IMR-90 (cell line): Measurements from ENCODE around the gene MRPL54. TPM values are rescaled to one million over a fixed set of nuclear protein-coding genes. Genes with fewer than 3 reads are reported as not detected.

Source experiments
- ATAC-seq: fragments of 200-7000 bp; cut with Tn5 transposase; 2 replicates; pipeline ENCODE4 v1.9.1; 2020; ENCODE audit warnings: low read depth, mild to moderate bottlenecking, moderate library complexity
- BruUV-seq: library from RNA; stranded (reverse); fragments of 400-500 nt; replicated peaks from 2 replicates; lab custom pipeline; 2021; lab: Mats Ljungman, UMichigan
- CTCF ChIA-PET: fragments of 300-600 bp; formaldehyde crosslinking; extraction: SDS; loops from one replicate; lab custom pipeline; 2021; ENCODE audit warnings: antibody characterized with exemption; lab: Yijun Ruan, JAX
- POLR2A ChIA-PET: fragments of 300-600 bp; sonication (Branson Sonifier 250); formaldehyde crosslinking; loops from one replicate; lab custom pipeline; 2022; ENCODE audit warnings: antibody characterized with exemption; ENCODE audit not compliant: unreplicated experiment; lab: Charles Lee
- DNase-seq: peaks from one replicate; pipeline ENCODE4 v3.0.0; 2013
- H2AFZ ChIP-seq: replicated peaks from 2 replicates; pipeline ENCODE3; 2013; ENCODE audit warnings: low read length, mild to moderate bottlenecking; ENCODE audit not compliant: poor library complexity
- H2AK5ac ChIP-seq: 2 replicates; pipeline ENCODE4 v1.6.1; 2013; ENCODE audit warnings: low read depth, low read length, inconsistent platforms
- H2AK9ac ChIP-seq: replicated peaks from 2 replicates; pipeline ENCODE3; 2013; ENCODE audit warnings: mild to moderate bottlenecking, low read depth, low read length, moderate library complexity; ENCODE audit not compliant: poor library complexity
- H2BK120ac ChIP-seq: 2 replicates; pipeline ENCODE4 v1.6.1; 2013; ENCODE audit warnings: low read depth, low read length, inconsistent platforms
- H2BK15ac ChIP-seq: 3 replicates; pipeline ENCODE4 v1.6.1; 2013; ENCODE audit warnings: low read depth, low read length, inconsistent platforms
- H2BK20ac ChIP-seq: 2 replicates; pipeline ENCODE4 v1.6.1; 2013; ENCODE audit warnings: low read depth, mild to moderate bottlenecking, inconsistent platforms, low read length, moderate library complexity
- H2BK5ac ChIP-seq: 2 replicates; pipeline ENCODE4 v1.6.1; 2013; ENCODE audit warnings: mild to moderate bottlenecking, low read depth, low read length, inconsistent platforms; ENCODE audit not compliant: poor library complexity, severe bottlenecking
- H3K14ac ChIP-seq: replicated peaks from 2 replicates; pipeline ENCODE4 v1.6.1; 2013; ENCODE audit warnings: low read depth, low read length, inconsistent platforms
- H3K18ac ChIP-seq: 2 replicates; pipeline ENCODE4 v1.6.1; 2013; ENCODE audit warnings: low read depth, low read length, control low read depth
- H3K23ac ChIP-seq: 2 replicates; pipeline ENCODE4 v1.6.1; 2013; ENCODE audit warnings: low read depth, low read length, inconsistent platforms
- H3K27ac ChIP-seq: 2 replicates; pipeline ENCODE4 v1.5.1; 2013; ENCODE audit warnings: mild to moderate bottlenecking, control low read depth, low read length; ENCODE audit not compliant: insufficient read depth
- H3K27me3 ChIP-seq: 2 replicates; pipeline ENCODE4 v1.6.1; 2013; ENCODE audit warnings: low read length; ENCODE audit not compliant: control insufficient read depth, insufficient read depth
- H3K36me3 ChIP-seq: 2 replicates; pipeline ENCODE4 v1.6.1; 2013; ENCODE audit warnings: low read length, mixed read lengths; ENCODE audit not compliant: control insufficient read depth, insufficient read depth
- H3K4ac ChIP-seq: 2 replicates; pipeline ENCODE4 v1.6.1; 2013; ENCODE audit warnings: low read depth, low read length, inconsistent platforms
- H3K4me1 ChIP-seq: 2 replicates; pipeline ENCODE4 v1.6.1; 2013; ENCODE audit warnings: low read length, mixed read lengths; ENCODE audit not compliant: control insufficient read depth, insufficient read depth
- H3K4me2 ChIP-seq: 2 replicates; pipeline ENCODE4 v1.6.1; 2013; ENCODE audit warnings: low read depth, mild to moderate bottlenecking, control low read depth, low read length, moderate library complexity
- H3K4me3 ChIP-seq: 2 replicates; pipeline ENCODE4 v1.5.1; 2013; ENCODE audit warnings: low read depth, mild to moderate bottlenecking, control low read depth, low read length, moderate library complexity; ENCODE audit not compliant: insufficient read depth
- H3K56ac ChIP-seq: 2 replicates; pipeline ENCODE4 v1.6.1; 2013; ENCODE audit warnings: low read length, inconsistent platforms; ENCODE audit not compliant: insufficient read depth; ENCODE audit errors: extremely low read depth
- H3K79me1 ChIP-seq, 2 experiments: 2 replicates each; pipeline ENCODE4 v1.6.1; 2013; ENCODE audit warnings: low read length in 2 of 2, inconsistent platforms in 1 of 2, low read depth in 1 of 2
- H3K9ac ChIP-seq: 2 replicates; pipeline ENCODE4 v1.6.1; 2013; ENCODE audit warnings: low read depth, low read length, control low read depth
- H3K9me1 ChIP-seq: 2 replicates; pipeline ENCODE4 v1.6.1; 2013; ENCODE audit warnings: low read length, inconsistent platforms; ENCODE audit not compliant: insufficient read depth
- H3K9me3 ChIP-seq: 2 replicates; pipeline ENCODE4 v1.6.1; 2013; ENCODE audit warnings: low read length; ENCODE audit not compliant: control insufficient read depth, insufficient read depth
- H4K20me1 ChIP-seq: 2 replicates; pipeline ENCODE4 v1.6.1; 2013; ENCODE audit warnings: low read length, inconsistent platforms; ENCODE audit not compliant: insufficient read depth
- H4K5ac ChIP-seq: 2 replicates; pipeline ENCODE4 v1.6.1; 2013; ENCODE audit warnings: mild to moderate bottlenecking, low read depth, low read length, control low read depth
- H4K8ac ChIP-seq, 2 experiments: 2 replicates each; pipeline ENCODE4 v1.6.1; 2013; ENCODE audit warnings: low read depth in 2 of 2, low read length in 2 of 2, control low read depth in 1 of 2, inconsistent platforms in 1 of 2
- H4K91ac ChIP-seq: 2 replicates; pipeline ENCODE4 v1.6.1; 2013; ENCODE audit warnings: low read depth, low read length, inconsistent platforms; ENCODE audit not compliant: insufficient read depth
- BHLHE40 ChIP-seq: fragments of 150-350 bp; IDR thresholded peaks from 2 replicates; pipeline ENCODE4 v1.6.1; 2016; ENCODE audit warnings: mild to moderate bottlenecking, low read depth, low read length
- CEBPB ChIP-seq: IDR thresholded peaks from 2 replicates; pipeline ENCODE4 v1.6.1; 2012; ENCODE audit warnings: low read depth, low read length, improper control_type of control experiment
- CHD1 ChIP-seq: IDR thresholded peaks from 2 replicates; pipeline ENCODE4 v1.6.1; 2012; ENCODE audit warnings: low read depth, low read length, improper control_type of control experiment
- ELK1 ChIP-seq: fragments of 150-350 bp; IDR thresholded peaks from 2 replicates; pipeline ENCODE4 v1.6.1; 2016; ENCODE audit warnings: low read depth, mild to moderate bottlenecking, low read length, moderate library complexity, borderline replicate concordance
- FOS ChIP-seq: fragments of 150-350 bp; IDR thresholded peaks from 2 replicates; pipeline ENCODE4 v1.6.1; 2016; ENCODE audit warnings: low read depth, low read length
- MAFK ChIP-seq: IDR thresholded peaks from 2 replicates; pipeline ENCODE4 v1.6.1; 2012; ENCODE audit warnings: low read depth, low read length, improper control_type of control experiment
- MAZ ChIP-seq: IDR thresholded peaks from 2 replicates; pipeline ENCODE4 v1.6.1; 2012; ENCODE audit warnings: low read depth, mild to moderate bottlenecking, low read length, improper control_type of control experiment, moderate library complexity, borderline replicate concordance
- MXI1 ChIP-seq: IDR thresholded peaks from 2 replicates; pipeline ENCODE4 v1.6.1; 2012; ENCODE audit warnings: low read depth, mild to moderate bottlenecking, low read length, moderate library complexity, borderline replicate concordance
- NFE2L2 ChIP-seq: fragments of 150-350 bp; IDR thresholded peaks from 2 replicates; pipeline ENCODE4 v1.6.1; 2016; ENCODE audit warnings: low read depth, mild to moderate bottlenecking, low read length
- POLR2A ChIP-seq: IDR thresholded peaks from 2 replicates; pipeline ENCODE4 v1.6.1; 2012; ENCODE audit warnings: mild to moderate bottlenecking, low read depth, low read length
- RAD21 ChIP-seq: IDR thresholded peaks from 2 replicates; pipeline ENCODE4 v1.6.1; 2012; ENCODE audit warnings: low read length, improper control_type of control experiment
- RCOR1 ChIP-seq: IDR thresholded peaks from 2 replicates; pipeline ENCODE4 v1.6.1; 2012; ENCODE audit warnings: mild to moderate bottlenecking, low read length, improper control_type of control experiment; ENCODE audit not compliant: insufficient replicate concordance
- RFX5 ChIP-seq: IDR thresholded peaks from 2 replicates; pipeline ENCODE4 v1.8.0; 2012; ENCODE audit warnings: low read depth, mild to moderate bottlenecking, low read length, moderate library complexity
- SMC3 ChIP-seq: fragments of 150-350 bp; IDR thresholded peaks from 2 replicates; pipeline ENCODE4 v1.6.1; 2016; ENCODE audit warnings: low read depth, mild to moderate bottlenecking, antibody characterized with exemption, low read length, moderate library complexity
- WGBS, 2 experiments: methylation state at CpG; one replicate each; pipeline versions ENCODE4 v1.1.5 to v1.1.7; 2013; ENCODE audit warnings: missing lambda C conversion rate in 2 of 2; ENCODE audit not compliant: insufficient read length in 1 of 2; ENCODE audit errors: extremely low coverage in 2 of 2; 5-methylcytosine and 5-hydroxymethylcytosine counted together
- dilution Hi-C: fragments of 300-500 bp; cut with HindIII; formaldehyde crosslinking; loops from one replicate; pipeline ENCODE4 v1.14.3; 2018; ENCODE audit warnings: low sequenced_read_pairs; ENCODE audit not compliant: unreplicated experiment
- in situ Hi-C: fragments of 300-500 bp; cut with MboI; formaldehyde crosslinking; loops from 3 replicates; pipeline ENCODE4 v1.14.3; 2019; ENCODE audit warnings: low sequenced_read_pairs, inconsistent platforms, mixed read lengths
- intact Hi-C: fragments of 100-400 bp; cut with micrococcal nuclease; formaldehyde crosslinking; loops from 2 replicates; pipeline ENCODE4 v1.10.0; 2022
- polyA plus RNA-seq, 3 experiments: library from polyadenylated mRNA; depleted of rRNA; stranded (reverse); fragments of >200 nt; gene quantifications; 2 replicates each; pipeline ENCODE4 v1.2.3, GENCODE V29; 2012; ENCODE audit warnings: low replicate concordance in 1 of 3
- total RNA-seq: library from RNA; depleted of rRNA; stranded (reverse); fragments of >200 nt; gene quantifications from 2 replicates; pipeline ENCODE4 v1.2.3, GENCODE V29; 2012
- TF ChIP-seq, protein P1 (sequence below): conservative IDR thresholded peaks from 2 replicates; pipeline ENCODE4 v1.5.1; 2012; ENCODE audit warnings: mild to moderate bottlenecking, low read depth, low read length, improper control_type of control experiment
- TF ChIP-seq, protein P2 (sequence below): fragments of 150-350 bp; IDR thresholded peaks from 2 replicates; pipeline ENCODE4 v1.6.1; 2017; ENCODE audit warnings: mild to moderate bottlenecking, antibody characterized with exemption, low read length, low read depth

Gene MRPL54
- total and polyA plus RNA-seq, 2 of the 4 experiments (the other 2 are of a cell fraction), result 55.9 to 75.7 TPM

GRCh38 chr19:3732108-3732507 is 30.4 kb upstream of the MRPL54 start:
- Histone ChIP-seq H4K91ac (no peak overlapping the region), H4K20me1 (no peaks in the 10 kb centered on the region), H2BK15ac (no peak overlapping the region), H3K9me3 (no peaks in the 10 kb centered on the region; the same call in 1 of the 2 replicates), H3K23ac (no peak overlapping the region), H3K79me1 (no peaks in the 10 kb centered on the region), H4K5ac (no peak overlapping the region), H3K4me2 (no peak overlapping the region), H2BK20ac (no peak overlapping the region), H3K4me1 (no peaks in the 10 kb centered on the region), H2BK5ac (no peak overlapping the region), H3K4ac (no peak overlapping the region), H3K56ac (no peak overlapping the region), H3K27me3 (peaks cover 10% of the 10 kb centered on the region), H4K8ac (no peak overlapping the region), H3K18ac (no peak overlapping the region), H3K9ac (no peak overlapping the region), H2AK5ac (no peak overlapping the region), H3K9me1 (peaks cover under 1% of the 10 kb centered on the region; the same call in 1 of the 2 replicates), H2AK9ac (no peak overlapping the region), H3K36me3 (no peaks in the 10 kb centered on the region), H3K14ac (no peak overlapping the region), H2AFZ (no peak overlapping the region), H3K27ac (no peak overlapping the region), H2BK120ac (no peak overlapping the region), H3K4me3 (no peak overlapping the region)
- in situ Hi-C loops, result no loop called here
- CTCF ChIA-PET, result interaction anchor here (0.6 kb wide), 1 partner anchor 29 kb away, joined by 4 read pairs; no protein-coding TSS in a partner anchor
- dilution Hi-C loops, result no loop called here
- POLR2A ChIA-PET, result no interaction called here
- intact Hi-C loops, result no loop called here
- DNase-seq (no peak), ATAC-seq (no peak)
- TF ChIP-seq MAFK (no peak), MXI1 (no peak), MAZ (no peak), BHLHE40 (no peak), SMC3 (no peak), CHD1 (no peak), FOS (no peak), NFE2L2 (no peak), CEBPB (no peak), RFX5 (no peak), POLR2A (no peak), RAD21 (no peak), ELK1 (no peak), RCOR1 (no peak)
- TF ChIP-seq, protein P1, sequence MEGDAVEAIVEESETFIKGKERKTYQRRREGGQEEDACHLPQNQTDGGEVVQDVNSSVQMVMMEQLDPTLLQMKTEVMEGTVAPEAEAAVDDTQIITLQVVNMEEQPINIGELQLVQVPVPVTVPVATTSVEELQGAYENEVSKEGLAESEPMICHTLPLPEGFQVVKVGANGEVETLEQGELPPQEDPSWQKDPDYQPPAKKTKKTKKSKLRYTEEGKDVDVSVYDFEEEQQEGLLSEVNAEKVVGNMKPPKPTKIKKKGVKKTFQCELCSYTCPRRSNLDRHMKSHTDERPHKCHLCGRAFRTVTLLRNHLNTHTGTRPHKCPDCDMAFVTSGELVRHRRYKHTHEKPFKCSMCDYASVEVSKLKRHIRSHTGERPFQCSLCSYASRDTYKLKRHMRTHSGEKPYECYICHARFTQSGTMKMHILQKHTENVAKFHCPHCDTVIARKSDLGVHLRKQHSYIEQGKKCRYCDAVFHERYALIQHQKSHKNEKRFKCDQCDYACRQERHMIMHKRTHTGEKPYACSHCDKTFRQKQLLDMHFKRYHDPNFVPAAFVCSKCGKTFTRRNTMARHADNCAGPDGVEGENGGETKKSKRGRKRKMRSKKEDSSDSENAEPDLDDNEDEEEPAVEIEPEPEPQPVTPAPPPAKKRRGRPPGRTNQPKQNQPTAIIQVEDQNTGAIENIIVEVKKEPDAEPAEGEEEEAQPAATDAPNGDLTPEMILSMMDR, result no peak
- TF ChIP-seq, protein P2, sequence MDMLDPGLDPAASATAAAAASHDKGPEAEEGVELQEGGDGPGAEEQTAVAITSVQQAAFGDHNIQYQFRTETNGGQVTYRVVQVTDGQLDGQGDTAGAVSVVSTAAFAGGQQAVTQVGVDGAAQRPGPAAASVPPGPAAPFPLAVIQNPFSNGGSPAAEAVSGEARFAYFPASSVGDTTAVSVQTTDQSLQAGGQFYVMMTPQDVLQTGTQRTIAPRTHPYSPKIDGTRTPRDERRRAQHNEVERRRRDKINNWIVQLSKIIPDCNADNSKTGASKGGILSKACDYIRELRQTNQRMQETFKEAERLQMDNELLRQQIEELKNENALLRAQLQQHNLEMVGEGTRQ, result no peak
- 67% methylated on average over 1 of the region's 1 CpG; no CpG with 5 or more reads in 1 of the 2 experiments for WGBS, 2 experiments
- no TSS peak for BruUV-seq
